ENCODE results near the gene TREH.
"Not testable (repeated sequence)": the region's sequence is repeated elsewhere in the genome, so short reads cannot be mapped to it uniquely, and the experiment has no call there.

DNA sequence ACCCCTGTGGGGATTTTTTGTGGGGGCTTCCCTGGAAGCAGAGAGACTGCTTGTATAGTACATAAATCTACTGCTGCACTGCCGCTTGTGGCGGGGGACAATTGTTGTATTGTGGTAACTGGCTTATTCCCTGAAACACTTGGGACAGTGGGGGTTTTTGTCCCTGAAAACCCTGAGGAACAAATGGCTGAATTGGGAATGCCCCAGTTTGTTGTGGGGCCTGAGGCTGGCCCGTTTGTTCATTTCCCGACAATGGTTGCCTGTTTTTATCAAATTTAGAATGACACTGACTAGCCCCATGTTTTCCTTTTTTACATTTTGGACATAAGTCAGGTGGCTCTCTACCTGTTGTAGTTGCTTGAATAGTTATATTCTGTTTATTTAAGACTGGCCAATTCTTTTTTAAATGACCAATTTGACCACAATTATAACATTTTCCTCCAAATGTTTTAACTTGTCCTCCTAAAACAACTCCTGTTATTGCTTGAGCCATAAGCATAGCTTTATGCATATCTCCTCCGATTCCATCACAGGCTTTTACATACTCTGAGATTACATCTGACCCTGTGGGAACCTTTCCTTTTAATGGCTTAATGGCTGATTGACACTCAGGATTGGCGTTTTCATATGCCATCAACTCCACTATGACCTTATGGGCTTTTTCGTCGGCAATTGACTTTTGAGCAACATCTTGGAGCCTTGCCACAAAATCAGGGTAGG lies 47.7 kb upstream of the TREH start:
- not testable (repeated sequence) for TF ChIP-seq CTCF (IDR thresholded peaks at IDR 0.05); EP300 (IDR thresholded peaks at IDR 0.05); POLR2A (IDR thresholded peaks at IDR 0.05; ENCODE audit: low read depth); POLR2AphosphoS5 (IDR thresholded peaks at IDR 0.05)

Data from esophagus muscularis mucosa (tissue), 4 donors.